HEK293 (cell line): ENCODE measurements around the gene DCUN1D2.
A peak's percentile ranks its signal among the peaks of the same experiment; 100 is the strongest.

ENCODE experiments used
- CTCF ChIA-PET: fragments of 350-600 bp; formaldehyde crosslinking; extraction: SDS; loops from one replicate; lab custom pipeline; 2021; ENCODE audit warnings: antibody characterized with exemption; lab: Yijun Ruan, JAX
- POLR2A ChIA-PET: fragments of 300-600 bp; formaldehyde crosslinking; extraction: SDS; loops from one replicate; lab custom pipeline; 2020; ENCODE audit warnings: antibody characterized with exemption, inconsistent platforms; lab: Yijun Ruan, JAX
- H3K27ac ChIP-seq: fragments of 200-500 bp; sonication (Bioruptor generic); 2 replicates; pipeline ENCODE4 v1.5.1; 2014; ENCODE audit warnings: low read depth, low read length, control low read depth, inconsistent platforms; ENCODE audit errors: extremely low read depth
- H3K36me3 ChIP-seq, 2 experiments: fragments of 200-500 bp in 1 of 2; sonication (Bioruptor generic) in 1 of 2; 1 replicate in 1 of 2; 2 replicates in 1 of 2; pipeline ENCODE4 v1.5.1; 2014 to 2017; ENCODE audit warnings: inconsistent platforms in 2 of 2, low read length in 2 of 2; ENCODE audit not compliant: control insufficient read depth in 2 of 2, insufficient read depth in 1 of 2
- H3K4me1 ChIP-seq: fragments of 200-500 bp; sonication (Bioruptor generic); 2 replicates; pipeline ENCODE4 v1.5.1; 2014; ENCODE audit warnings: mild to moderate bottlenecking, low read length, inconsistent platforms; ENCODE audit not compliant: control insufficient read depth, insufficient read depth
- H3K4me3 ChIP-seq: 2 replicates; pipeline ENCODE4 v1.5.1; 2011; ENCODE audit warnings: low read depth, mild to moderate bottlenecking, control low read depth, low read length, moderate library complexity
- H3K9me3 ChIP-seq: fragments of 200-500 bp; sonication (Bioruptor generic); 2 replicates; pipeline ENCODE4 v1.5.1; 2014; ENCODE audit warnings: low read depth, low read length, inconsistent platforms; ENCODE audit not compliant: control insufficient read depth, insufficient read depth
- KLF1 ChIP-seq: fragments of 450-650 bp; formaldehyde crosslinking; IDR thresholded peaks from 2 replicates; pipeline ENCODE4 v1.5.1; 2016; ENCODE audit warnings: missing biosample characterization, missing genetic modification characterization
- KLF10 ChIP-seq: fragments of 450-650 bp; IDR thresholded peaks from 2 replicates; pipeline ENCODE4 v1.5.1; 2018; ENCODE audit warnings: missing biosample characterization, mild to moderate bottlenecking, missing genetic modification characterization
- KLF9 ChIP-seq: fragments of 450-650 bp; formaldehyde crosslinking; IDR thresholded peaks from 2 replicates; pipeline ENCODE4 v1.5.1; 2016; ENCODE audit warnings: missing biosample characterization, missing genetic modification characterization, low read depth
- PRDM6 ChIP-seq: fragments of 450-650 bp; formaldehyde crosslinking; IDR thresholded peaks from 2 replicates; pipeline ENCODE4 v1.5.1; 2017; ENCODE audit warnings: missing biosample characterization, missing genetic modification characterization
- REST ChIP-seq: fragments of 450-650 bp; formaldehyde crosslinking; IDR thresholded peaks from 2 replicates; pipeline ENCODE4 v1.5.1; 2016; ENCODE audit warnings: missing biosample characterization, missing genetic modification characterization
- SCRT2 ChIP-seq: fragments of 450-650 bp; formaldehyde crosslinking; IDR thresholded peaks from 2 replicates; pipeline ENCODE4 v1.5.1; 2016; ENCODE audit warnings: missing biosample characterization, missing genetic modification characterization
- TRIM28 ChIP-seq: IDR thresholded peaks from 2 replicates; pipeline ENCODE4 v1.6.1; 2011; ENCODE audit warnings: low read length, control low read depth, borderline replicate concordance
- ZBTB11 ChIP-seq: fragments of 450-650 bp; formaldehyde crosslinking; conservative IDR thresholded peaks from 2 replicates; pipeline ENCODE4 v1.5.1; 2016; ENCODE audit warnings: low read depth, missing biosample characterization, missing genetic modification characterization
- ZBTB44 ChIP-seq: fragments of 450-650 bp; IDR thresholded peaks from 2 replicates; pipeline ENCODE4 v1.5.1; 2018; ENCODE audit warnings: missing biosample characterization, mild to moderate bottlenecking, missing genetic modification characterization
- ZBTB7A ChIP-seq: fragments of 450-650 bp; formaldehyde crosslinking; IDR thresholded peaks from 2 replicates; pipeline ENCODE4 v1.5.1; 2016; ENCODE audit warnings: low read depth, missing biosample characterization, missing genetic modification characterization
- ZBTB8A ChIP-seq: fragments of 450-650 bp; formaldehyde crosslinking; IDR thresholded peaks from 2 replicates; pipeline ENCODE4 v1.5.1; 2016; ENCODE audit warnings: missing biosample characterization, missing genetic modification characterization
- ZNF223 ChIP-seq: fragments of 450-650 bp; formaldehyde crosslinking; IDR thresholded peaks from 2 replicates; pipeline ENCODE4 v1.5.1; 2016; ENCODE audit warnings: missing biosample characterization, missing genetic modification characterization
- ZNF274 ChIP-seq, 2 experiments: fragments of 200-500 bp in 1 of 2; fragments of 450-650 bp in 1 of 2; sonication (Bioruptor generic) in 1 of 2; formaldehyde crosslinking in 1 of 2; IDR thresholded peaks; 2 replicates each; pipeline versions ENCODE4 v1.5.1 to v1.6.1; 2014 to 2016; ENCODE audit warnings: borderline replicate concordance in 1 of 2, inconsistent platforms in 1 of 2, low read length in 1 of 2, missing biosample characterization in 1 of 2, missing genetic modification characterization in 1 of 2
- ZNF529 ChIP-seq: fragments of 450-650 bp; formaldehyde crosslinking; IDR thresholded peaks from 2 replicates; pipeline ENCODE4 v1.5.1; 2017; ENCODE audit warnings: missing genetic modification characterization, missing biosample characterization; ENCODE audit not compliant: insufficient replicate concordance
- ZNF610 ChIP-seq: fragments of 450-650 bp; formaldehyde crosslinking; IDR thresholded peaks from 2 replicates; pipeline ENCODE4 v1.5.1; 2016; ENCODE audit warnings: missing biosample characterization, missing genetic modification characterization, borderline replicate concordance
- ZNF660 ChIP-seq: fragments of 450-650 bp; IDR thresholded peaks from 2 replicates; pipeline ENCODE4 v1.5.1; 2018; ENCODE audit warnings: missing biosample characterization, mild to moderate bottlenecking, missing genetic modification characterization
- ZSCAN18 ChIP-seq: fragments of 450-650 bp; formaldehyde crosslinking; IDR thresholded peaks from 2 replicates; pipeline ENCODE4 v1.5.1; 2016; ENCODE audit warnings: missing biosample characterization, missing genetic modification characterization

DCUN1D2 gene

GRCh38 chr13:113421673-113422270, 68.7 kb downstream of the DCUN1D2 start:
- no peaks in the 10 kb centered on the region for H3K36me3 ChIP-seq
- H3K9me3 ChIP-seq = no peaks in the 10 kb centered on the region
- TF ChIP-seq ZNF529 = no peak
- TF ChIP-seq KLF1 (tag by site-specific recombination) = 0 out of 2 replicates have a peak, but pooled peaks have one; percentile 3
- no peak overlapping the region for H3K4me3 ChIP-seq
- CTCF ChIA-PET = no interaction called here
- no peak overlapping the region for H3K27ac ChIP-seq
- no peaks in the 10 kb centered on the region for H3K4me1 ChIP-seq
- POLR2A ChIA-PET = no interaction called here

- ChIA-PET CTCF (no interaction called here), POLR2A (no interaction called here)
- H3K27ac ChIP-seq = no peak overlapping the region
- no peaks in the 10 kb centered on the region for H3K9me3 ChIP-seq
- TF ChIP-seq KLF9 (tag by site-specific recombination) (peak; percentile 57; the same call in 1 of the 2 replicates), ZNF274 (IDR thresholded peaks at IDR 0.05; ENCODE audit: low read length) (no peak), ZNF274 (tag by site-specific recombination; IDR thresholded peaks at IDR 0.05; ENCODE audit: borderline replicate concordance) (no peak), KLF1 (tag by site-specific recombination) (peak; percentile 56)
- no peaks in the 10 kb centered on the region for H3K4me1 ChIP-seq
- no peaks in the 10 kb centered on the region for H3K36me3 ChIP-seq
- H3K4me3 ChIP-seq = no peak overlapping the region
These were observed 69.5 kb downstream of the DCUN1D2 start for GRCh38 chr13:113420833-113421600.

- Histone ChIP-seq H3K4me1 (no peaks in the 10 kb centered on the region), H3K4me3 (no peak overlapping the region), H3K36me3 (no peaks in the 10 kb centered on the region), H3K9me3 (no peaks in the 10 kb centered on the region), H3K27ac (no peak overlapping the region)
- ChIA-PET CTCF (no interaction called here), POLR2A (no interaction called here)
- TF ChIP-seq KLF10 (no peak), ZNF610 (tag by site-specific recombination) (no peak), SCRT2 (tag by site-specific recombination) (no peak), ZBTB8A (tag by site-specific recombination) (no peak), ZNF660 (tag by site-specific recombination) (no peak), ZBTB7A (tag by site-specific recombination) (no peak), REST (no peak), ZBTB44 (no peak), ZNF223 (no peak), PRDM6 (tag by site-specific recombination) (no peak), TRIM28 (no peak), ZBTB11 (tag by site-specific recombination) (no peak), ZSCAN18 (no peak)
These were observed 70.3 kb downstream of the DCUN1D2 start for GRCh38 chr13:113420232-113420631.
